ENCODE data around the gene CFAP46. TPM values are rescaled to one million over a fixed set of nuclear protein-coding genes. Genes with fewer than 3 reads are reported as not detected.

CFAP46 gene
- total and polyA plus RNA-seq, 2 donors (not counting 1 experiment from before 2014, with no cell fraction given) = 0.07 TPM; not detected in 1

DNA sequence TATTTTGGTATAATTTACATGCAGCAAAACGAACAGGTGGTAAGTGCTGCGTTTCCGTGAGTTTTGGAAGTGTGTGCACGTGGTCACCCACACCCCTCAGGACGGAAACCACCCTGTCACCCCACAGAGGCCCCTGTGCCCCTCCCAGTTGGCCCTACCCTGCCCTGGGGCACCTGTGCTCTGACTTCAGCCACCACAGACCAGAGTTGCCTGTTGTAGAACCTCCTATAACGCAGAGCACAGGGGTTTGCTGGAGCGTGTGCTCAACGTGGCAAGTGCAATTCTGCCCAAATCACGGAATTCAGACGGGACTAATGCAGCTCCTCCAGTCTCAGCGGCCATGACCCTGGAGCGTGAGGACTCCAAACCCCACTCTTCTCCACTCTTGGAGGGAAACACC, 9.6 kb upstream of the CFAP46 start:
- ATAC-seq (ENCODE audit: low read depth) = no peak
- WGBS (ENCODE audit: insufficient coverage) = 42% methylated on average over 9 of the region's 12 CpGs

GRCh38 chr10:132948351-132948750, 6.0 kb upstream of the CFAP46 start:
- DNase-seq (no peak), ATAC-seq (ENCODE audit: low read depth) (no peak)
- Mint-ChIP-seq H3K4me3 (no peak overlapping the region), H3K4me1 (peaks cover 7% of the 10 kb centered on the region), H3K27me3 (peaks cover 52% of the 10 kb centered on the region), H3K9me3 (ENCODE audit: insufficient read depth) (no peaks in the 10 kb centered on the region), H3K27ac (no peak overlapping the region)
- Histone ChIP-seq H3K27ac (ENCODE audit: low read length in 2 of 2) (no peak overlapping the region), H4K20me1 (ENCODE audit: control insufficient read depth, insufficient read depth, low read length, poor library complexity, severe bottlenecking) (no peaks in the 10 kb centered on the region), H3K4me3 (ENCODE audit: control extremely low read depth in 1 of 5, extremely low read depth in 1 of 5, insufficient read depth in 1 of 5, low read depth in 2 of 5, low read length in 4 of 5) (no peak overlapping the region), H3K9ac (ENCODE audit: low read length) (no peak overlapping the region), H3K27me3 (replicated peaks in 1 of 4; ENCODE audit: control extremely low read depth in 1 of 4, control insufficient read depth in 3 of 4, insufficient read depth in 4 of 4, low read length in 3 of 4) (peaks cover 0 to 13% (median 5%) of the 10 kb centered on the region in 4 experiments), H2AFZ (ENCODE audit: insufficient read depth, low read depth, low read length, poor library complexity, severe bottlenecking) (no peak overlapping the region), H3K36me3 (replicated peaks in 1 of 2; ENCODE audit: control extremely low read depth in 1 of 2, control insufficient read depth in 1 of 2, extremely low read depth in 1 of 2, insufficient read depth in 2 of 2, low read length in 1 of 2) (no peaks in the 10 kb centered on the region), H3K79me2 (ENCODE audit: control insufficient read depth, insufficient read depth, low read length) (no peaks in the 10 kb centered on the region), H3K4me2 (replicated peaks; ENCODE audit: low read depth, low read length, poor library complexity, severe bottlenecking) (no peak overlapping the region), H3K9me3 (ENCODE audit: control extremely low read depth in 1 of 3, control insufficient read depth in 2 of 3, insufficient read depth in 1 of 3, low read length in 2 of 3) (no peaks in the 10 kb centered on the region), H3K4me1 (ENCODE audit: control insufficient read depth in 2 of 2, insufficient read depth in 2 of 2, low read length in 2 of 2) (peaks cover 6 to 11% of the 10 kb centered on the region in 2 donors)
- no peak for TF ChIP-seq EZH2 (IDR thresholded peaks at IDR 0.05; ENCODE audit: borderline replicate concordance, insufficient read depth, low read depth, low read length, poor library complexity, severe bottlenecking)
- TF ChIP-seq, protein P1, sequence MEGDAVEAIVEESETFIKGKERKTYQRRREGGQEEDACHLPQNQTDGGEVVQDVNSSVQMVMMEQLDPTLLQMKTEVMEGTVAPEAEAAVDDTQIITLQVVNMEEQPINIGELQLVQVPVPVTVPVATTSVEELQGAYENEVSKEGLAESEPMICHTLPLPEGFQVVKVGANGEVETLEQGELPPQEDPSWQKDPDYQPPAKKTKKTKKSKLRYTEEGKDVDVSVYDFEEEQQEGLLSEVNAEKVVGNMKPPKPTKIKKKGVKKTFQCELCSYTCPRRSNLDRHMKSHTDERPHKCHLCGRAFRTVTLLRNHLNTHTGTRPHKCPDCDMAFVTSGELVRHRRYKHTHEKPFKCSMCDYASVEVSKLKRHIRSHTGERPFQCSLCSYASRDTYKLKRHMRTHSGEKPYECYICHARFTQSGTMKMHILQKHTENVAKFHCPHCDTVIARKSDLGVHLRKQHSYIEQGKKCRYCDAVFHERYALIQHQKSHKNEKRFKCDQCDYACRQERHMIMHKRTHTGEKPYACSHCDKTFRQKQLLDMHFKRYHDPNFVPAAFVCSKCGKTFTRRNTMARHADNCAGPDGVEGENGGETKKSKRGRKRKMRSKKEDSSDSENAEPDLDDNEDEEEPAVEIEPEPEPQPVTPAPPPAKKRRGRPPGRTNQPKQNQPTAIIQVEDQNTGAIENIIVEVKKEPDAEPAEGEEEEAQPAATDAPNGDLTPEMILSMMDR (IDR thresholded peaks at IDR 0.05) = no peak
- POLR2A ChIA-PET = no interaction called here
- intact Hi-C loops (cut with micrococcal nuclease) = no loop called here
- CTCF ChIA-PET = no interaction called here
- WGBS (ENCODE audit: insufficient coverage) = 95% methylated on average over 10 of the region's 10 CpGs

More for the DNA sequence above, 9.6 kb upstream of the CFAP46 start:
- DNase-seq = no peak
- H3K9ac ChIP-seq (ENCODE audit: low read length) = no peak overlapping the region
- POLR2A ChIA-PET = no interaction called here
- no peak overlapping the region for H3K27ac ChIP-seq (ENCODE audit: low read length in 2 of 2)
- H3K79me2 ChIP-seq (ENCODE audit: control insufficient read depth, insufficient read depth, low read length) = no peaks in the 10 kb centered on the region
- H3K27me3 Mint-ChIP-seq = peaks cover 44% of the 10 kb centered on the region
- H3K4me1 Mint-ChIP-seq = peaks cover 4% of the 10 kb centered on the region
- no peaks in the 10 kb centered on the region for H3K36me3 ChIP-seq (replicated peaks in 1 of 2; ENCODE audit: control extremely low read depth in 1 of 2, control insufficient read depth in 1 of 2, extremely low read depth in 1 of 2, insufficient read depth in 2 of 2, low read length in 1 of 2)
- intact Hi-C loops (cut with micrococcal nuclease) = no loop called here
- no peak overlapping the region for H2AFZ ChIP-seq (ENCODE audit: insufficient read depth, low read depth, low read length, poor library complexity, severe bottlenecking)
- H4K20me1 ChIP-seq (ENCODE audit: control insufficient read depth, insufficient read depth, low read length, poor library complexity, severe bottlenecking) = no peaks in the 10 kb centered on the region
- H3K4me2 ChIP-seq (replicated peaks; ENCODE audit: low read depth, low read length, poor library complexity, severe bottlenecking) = no peak overlapping the region
- H3K4me3 Mint-ChIP-seq = no peak overlapping the region
- H3K27me3 ChIP-seq (replicated peaks in 1 of 4; ENCODE audit: control extremely low read depth in 1 of 4, control insufficient read depth in 3 of 4, insufficient read depth in 4 of 4, low read length in 3 of 4) = peaks cover 0 to 6% (median 0%) of the 10 kb centered on the region in 4 experiments
- TF ChIP-seq, protein P1 (IDR thresholded peaks at IDR 0.05) = no peak
- no peak for TF ChIP-seq EZH2 (IDR thresholded peaks at IDR 0.05; ENCODE audit: borderline replicate concordance, insufficient read depth, low read depth, low read length, poor library complexity, severe bottlenecking)
- H3K9me3 Mint-ChIP-seq (ENCODE audit: insufficient read depth) = no peaks in the 10 kb centered on the region
- no peak overlapping the region for H3K4me3 ChIP-seq (ENCODE audit: control extremely low read depth in 1 of 5, extremely low read depth in 1 of 5, insufficient read depth in 1 of 5, low read depth in 2 of 5, low read length in 4 of 5)
- no peak overlapping the region for H3K27ac Mint-ChIP-seq
- H3K4me1 ChIP-seq (ENCODE audit: control insufficient read depth in 2 of 2, insufficient read depth in 2 of 2, low read length in 2 of 2) = peaks cover 6 to 11% of the 10 kb centered on the region in 2 donors
- H3K9me3 ChIP-seq (ENCODE audit: control extremely low read depth in 1 of 3, control insufficient read depth in 2 of 3, insufficient read depth in 1 of 3, low read length in 2 of 3) = no peaks in the 10 kb centered on the region
- CTCF ChIA-PET = no interaction called here
